Activated CD4-positive, alpha-beta T cell treated with anti-CD3 and anti-CD28 coated beads for 24 hours (primary cell): ENCODE results near the gene ARHGEF19.
"Not testable (repeated sequence)": the region's sequence is repeated elsewhere in the genome, so short reads cannot be mapped to it uniquely, and the experiment has no call there.

Experiments
- DNase-seq, 2 donors: peaks; one replicate each; pipeline ENCODE4 v3.0.0-alpha.2; 2020; ENCODE audit warnings: low read depth in 2 of 2

Gene ARHGEF19

DNA sequence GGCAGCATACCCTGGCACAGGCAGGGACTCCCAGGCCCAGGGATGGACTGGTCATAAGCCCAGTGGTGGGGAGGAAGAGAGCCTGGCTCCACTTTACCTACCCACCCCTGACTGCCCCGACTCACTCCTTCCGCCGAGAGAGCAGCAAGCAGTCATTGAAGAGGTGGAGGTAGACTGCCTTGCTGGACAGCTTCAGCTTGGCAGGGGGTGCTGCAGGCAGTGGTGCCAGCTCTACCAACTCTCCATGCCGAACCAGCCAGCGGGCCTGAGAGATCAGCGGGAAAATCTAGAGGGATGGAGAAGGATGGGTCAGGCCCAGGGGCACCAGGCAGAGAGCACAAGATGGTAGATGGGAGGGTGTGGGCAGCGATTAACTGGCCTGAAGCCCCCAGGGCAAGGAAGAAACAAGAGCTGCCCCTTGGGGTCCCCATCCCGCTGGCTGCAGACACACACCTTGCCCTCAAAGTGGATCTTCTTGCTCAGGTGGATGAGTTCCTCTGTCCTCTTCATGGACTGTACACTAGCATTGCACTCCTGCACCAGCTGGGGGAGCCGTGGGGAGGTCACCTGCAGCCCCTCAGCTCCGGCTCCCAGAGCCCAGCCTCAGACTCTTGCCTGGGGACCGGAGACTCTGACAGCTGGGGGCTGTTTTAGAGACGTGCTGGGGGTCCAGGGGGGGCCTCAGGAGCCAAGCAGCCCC lies 7.7 kb downstream of the ARHGEF19 start:
- no peak for DNase-seq

DNA sequence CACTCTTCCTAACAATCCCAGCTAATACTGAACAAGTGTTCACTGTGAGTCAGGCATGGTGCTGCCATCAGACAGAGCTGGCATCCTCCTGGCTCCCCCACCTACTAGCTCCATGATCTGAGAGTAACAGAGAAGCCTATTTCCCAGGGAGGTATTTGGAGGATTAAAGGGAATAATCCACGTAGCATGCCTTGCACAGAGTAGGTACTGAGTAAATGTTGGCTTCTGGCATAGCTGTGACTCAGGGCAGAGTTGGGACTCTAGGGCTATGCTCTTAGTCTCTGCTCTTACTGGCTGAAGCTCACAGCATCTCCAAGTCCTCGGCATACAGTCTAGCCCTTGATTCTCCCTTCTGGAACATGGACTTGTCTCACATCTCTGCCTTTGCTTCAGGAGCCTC lies 8.2 kb downstream of the ARHGEF19 start:
- no peak for DNase-seq

DNA sequence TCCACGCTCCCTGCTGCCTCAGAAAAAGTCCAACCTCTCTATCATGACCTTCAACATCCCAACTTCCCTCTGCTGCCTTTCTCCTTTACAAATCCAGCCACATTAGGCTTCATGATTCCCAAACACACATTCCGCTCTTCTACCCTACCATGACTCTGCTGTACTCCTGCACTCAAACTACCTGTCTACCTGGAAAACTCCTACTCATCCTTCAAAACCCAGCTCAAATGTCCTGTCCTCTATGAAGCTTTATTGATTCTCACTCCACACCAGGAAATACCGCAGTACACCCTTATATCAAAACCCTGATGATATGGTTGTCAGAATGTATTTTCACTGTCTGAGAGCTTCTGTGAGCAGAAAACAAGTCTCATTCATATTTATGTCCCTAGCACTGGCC lies 8.9 kb downstream of the ARHGEF19 start:
- no peak for DNase-seq

DNA sequence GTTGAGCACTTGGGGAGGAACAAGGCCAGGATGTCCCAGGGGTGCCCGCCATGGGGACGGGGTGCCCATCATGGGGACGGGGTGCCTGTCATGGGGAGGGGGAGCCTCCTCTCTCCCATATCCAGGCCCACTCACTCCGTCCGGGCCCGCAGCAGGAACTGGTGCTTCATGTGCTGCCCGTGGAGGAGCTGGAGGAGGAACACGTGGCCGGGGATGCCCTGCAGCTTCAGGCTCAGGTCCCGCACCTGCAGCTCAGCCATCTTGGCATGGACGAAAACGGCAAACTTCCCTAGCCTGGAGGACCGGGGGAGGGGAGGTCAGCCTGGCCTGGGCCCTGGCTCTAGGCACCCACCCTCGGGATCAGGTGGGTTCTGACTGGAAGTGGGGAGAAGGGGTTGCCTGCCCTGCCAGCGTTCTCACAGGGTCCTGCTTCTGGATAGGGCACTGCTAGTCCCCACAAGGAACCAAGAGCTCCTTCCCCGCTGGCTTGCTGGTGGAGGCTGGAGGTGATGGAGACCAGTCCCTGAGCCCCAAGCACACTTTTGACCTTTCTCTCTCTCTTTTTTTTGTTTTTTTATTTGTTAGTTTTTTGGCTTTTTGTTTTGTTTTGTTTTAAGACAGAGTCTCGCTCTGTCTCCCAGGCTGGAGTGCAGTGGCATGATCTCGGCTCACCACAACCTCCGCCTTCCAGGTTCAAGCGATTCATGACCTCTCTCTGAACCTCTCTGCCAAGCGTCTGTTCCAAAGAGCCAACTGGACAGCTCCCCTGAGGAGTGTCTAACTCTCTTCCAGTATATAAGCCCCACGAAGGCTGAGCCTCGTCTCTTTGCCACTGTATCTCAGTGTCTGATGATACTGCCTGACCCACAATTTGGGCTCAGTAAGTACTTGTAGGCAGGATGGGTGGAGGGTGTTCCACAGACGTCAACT lies 9.9 kb downstream of the ARHGEF19 start:
- DNase-seq: no peak

DNA sequence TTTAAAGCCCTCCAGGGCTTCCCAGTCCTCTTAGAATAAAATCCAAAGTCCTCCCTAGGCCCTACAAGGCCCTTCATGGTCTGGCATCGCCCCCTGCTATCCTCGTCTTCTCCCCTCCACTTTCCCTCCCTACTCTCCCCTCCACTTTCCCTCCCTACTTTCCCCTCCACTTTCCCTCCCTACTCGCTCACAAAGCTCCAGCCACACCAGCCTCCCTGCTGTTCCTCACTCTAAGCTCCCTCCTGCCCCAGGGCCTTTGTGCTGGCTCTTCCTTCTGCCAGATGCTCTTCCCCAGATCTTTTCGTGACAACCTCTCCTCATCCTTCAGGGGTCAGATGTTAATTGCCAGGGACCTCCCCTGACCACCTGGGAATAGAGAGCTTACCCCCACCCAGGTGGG lies 12.8 kb downstream of the ARHGEF19 start:
- no peak for DNase-seq

DNA sequence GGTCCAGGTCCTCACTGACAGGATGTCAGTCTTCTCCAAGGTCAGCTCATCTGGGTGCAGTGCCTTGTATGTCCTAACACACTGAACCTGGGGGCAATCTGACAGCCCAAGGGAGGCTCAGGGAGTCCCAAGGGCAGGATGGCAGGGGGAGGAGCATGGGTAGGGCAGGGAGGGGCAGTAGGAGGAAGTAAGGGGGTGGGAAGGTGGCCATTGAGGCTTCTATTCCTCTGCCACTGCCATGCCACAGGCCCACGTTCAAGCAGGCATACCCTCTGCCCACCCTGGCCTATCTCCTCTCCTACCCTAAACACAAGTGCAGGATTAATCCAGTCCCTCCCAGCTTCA lies 13.3 kb downstream of the ARHGEF19 start:
- DNase-seq: no peak

DNA sequence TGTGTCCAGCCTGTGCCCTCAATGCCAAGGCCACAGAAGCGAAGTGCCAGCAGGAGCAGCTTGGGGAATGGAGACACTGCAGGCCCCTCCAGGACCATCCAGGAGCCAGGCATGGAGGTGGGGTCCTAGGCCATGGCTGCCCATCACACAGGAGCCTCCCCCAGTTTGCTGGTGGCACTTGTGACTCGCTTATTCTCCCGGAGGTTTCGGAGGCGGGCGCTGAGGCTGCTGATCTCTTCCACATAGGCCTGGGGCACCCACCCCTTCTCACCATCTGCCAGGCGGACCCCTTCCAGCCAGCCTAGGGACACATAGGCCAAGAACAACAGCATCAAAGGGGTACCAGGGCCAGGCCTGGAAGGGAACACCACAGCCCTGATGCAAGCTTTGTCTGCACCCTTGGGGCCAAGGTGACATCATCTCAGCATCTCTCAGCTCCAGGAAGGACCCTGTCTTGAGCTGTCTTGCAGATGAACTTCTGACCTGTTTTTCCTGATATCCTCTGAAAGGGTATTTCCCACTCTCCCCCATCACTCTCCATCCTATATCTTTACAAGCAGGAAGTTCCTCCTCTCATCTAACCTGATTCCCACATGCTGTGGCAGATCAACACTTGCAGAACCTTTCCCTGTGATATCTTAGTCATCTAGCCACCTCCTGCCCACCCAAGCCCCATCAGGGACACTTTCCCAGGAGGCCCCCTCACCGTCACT lies 13.9 kb downstream of the ARHGEF19 start:
- no peak for DNase-seq

DNA sequence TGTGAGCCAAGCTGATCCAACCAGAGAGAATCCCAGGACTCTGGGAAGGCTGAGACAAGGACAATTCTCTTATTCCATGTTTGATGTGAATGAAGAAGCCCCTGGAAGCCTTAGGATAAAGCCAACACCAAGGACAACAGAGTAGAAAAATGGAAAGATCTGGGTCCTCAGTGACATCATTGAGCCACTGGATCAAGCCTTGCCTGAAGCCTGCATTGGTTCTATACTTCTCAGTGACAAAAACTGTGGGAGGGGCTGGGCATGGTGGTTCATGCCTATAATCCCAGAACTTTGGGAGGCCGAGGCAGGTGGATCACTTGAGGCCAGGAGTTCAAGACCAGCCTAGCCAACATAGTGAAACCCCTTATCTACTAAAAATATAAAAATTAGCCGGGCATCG lies 15.6 kb downstream of the ARHGEF19 start:
- DNase-seq: no peak

DNA sequence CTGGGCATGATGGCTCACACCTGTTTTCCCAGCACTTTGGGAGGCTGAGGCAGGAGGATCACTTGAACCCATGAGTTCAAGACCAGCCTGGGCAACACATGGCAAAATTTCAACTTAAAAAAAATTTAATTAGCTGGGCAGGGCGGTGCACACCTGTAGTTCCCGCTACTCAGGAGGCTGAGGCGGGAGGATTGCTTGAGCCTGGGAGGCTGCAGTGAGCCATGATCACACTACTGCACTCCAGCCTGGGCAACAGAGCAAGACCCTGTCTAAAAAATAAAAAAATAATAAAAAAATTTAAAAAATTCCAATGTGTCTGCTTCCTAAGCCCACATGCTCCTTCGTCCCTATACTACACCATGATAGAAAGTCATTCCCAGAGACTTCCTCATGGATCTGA lies 16.3 kb downstream of the ARHGEF19 start:
- not testable (repeated sequence) for DNase-seq

DNA sequence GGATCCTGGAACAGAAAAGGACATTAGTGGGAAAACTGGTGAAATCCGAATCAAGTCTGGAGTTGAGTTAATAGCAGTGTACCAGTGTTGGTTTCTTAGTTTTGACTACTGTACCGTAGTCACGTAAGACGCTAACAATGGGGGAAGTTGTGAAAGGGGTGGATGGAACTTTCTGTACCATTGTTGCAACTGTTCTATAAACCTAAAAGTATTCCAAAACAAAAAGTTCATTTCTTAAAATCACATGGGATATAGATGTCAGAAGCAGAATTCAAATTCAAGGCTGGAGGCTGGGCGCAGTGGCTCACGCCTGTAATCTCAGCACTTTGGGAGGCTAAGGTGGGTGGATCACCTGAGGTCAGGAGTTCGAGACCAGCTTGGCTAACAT lies 16.9 kb downstream of the ARHGEF19 start:
- DNase-seq: no peak

DNA sequence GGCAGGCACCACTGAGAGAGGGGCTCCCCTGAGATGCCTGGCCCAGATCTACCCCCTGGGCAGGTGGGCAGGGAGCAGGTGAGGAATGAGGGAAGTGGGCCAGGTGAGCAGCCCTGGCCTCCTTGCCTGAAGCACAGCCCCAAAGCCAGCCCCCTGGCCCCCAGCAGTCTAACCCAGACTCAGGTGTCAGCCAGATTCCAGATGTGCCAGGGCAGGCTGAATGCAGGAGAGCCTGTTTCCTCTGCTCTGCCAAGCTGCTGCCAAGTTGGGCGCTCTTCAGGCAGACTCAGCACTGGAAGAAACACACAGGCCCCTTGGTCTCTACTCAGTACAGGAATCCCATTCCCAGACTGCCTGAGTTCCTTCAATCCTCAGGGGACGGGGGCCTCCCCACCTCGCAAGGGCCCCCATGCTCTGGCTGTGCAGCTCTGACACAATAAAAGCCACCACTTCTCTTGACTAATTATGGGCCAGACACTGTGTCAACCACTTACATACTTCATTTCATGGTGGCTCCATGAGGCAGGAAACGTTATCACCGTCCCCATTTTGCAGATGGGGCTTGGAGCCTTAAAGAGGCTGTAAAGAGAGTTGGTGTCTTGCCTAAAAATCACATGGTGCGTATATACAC lies 20.4 kb downstream of the ARHGEF19 start:
- no peak for DNase-seq

DNA sequence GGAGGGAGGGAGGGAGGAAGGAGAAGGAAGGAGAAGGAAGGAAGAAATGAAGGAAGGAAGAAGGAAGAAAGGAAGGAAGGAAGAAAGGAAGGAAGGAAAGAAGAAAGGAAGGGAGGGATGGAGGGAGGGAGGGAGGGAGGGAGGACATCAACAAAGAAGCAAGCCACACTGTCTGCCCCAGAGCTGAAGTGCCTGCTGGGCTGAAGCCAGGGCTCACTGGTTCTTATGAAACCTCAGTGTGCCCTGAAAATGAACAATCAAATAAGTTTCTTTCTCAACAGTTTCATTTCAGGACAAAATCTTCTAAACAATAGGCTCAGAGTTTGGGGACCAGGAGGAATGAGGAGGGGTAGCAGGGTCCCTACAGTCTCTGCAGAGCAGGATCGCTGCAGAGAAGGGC lies 21.1 kb downstream of the ARHGEF19 start:
- no peak for DNase-seq

DNA sequence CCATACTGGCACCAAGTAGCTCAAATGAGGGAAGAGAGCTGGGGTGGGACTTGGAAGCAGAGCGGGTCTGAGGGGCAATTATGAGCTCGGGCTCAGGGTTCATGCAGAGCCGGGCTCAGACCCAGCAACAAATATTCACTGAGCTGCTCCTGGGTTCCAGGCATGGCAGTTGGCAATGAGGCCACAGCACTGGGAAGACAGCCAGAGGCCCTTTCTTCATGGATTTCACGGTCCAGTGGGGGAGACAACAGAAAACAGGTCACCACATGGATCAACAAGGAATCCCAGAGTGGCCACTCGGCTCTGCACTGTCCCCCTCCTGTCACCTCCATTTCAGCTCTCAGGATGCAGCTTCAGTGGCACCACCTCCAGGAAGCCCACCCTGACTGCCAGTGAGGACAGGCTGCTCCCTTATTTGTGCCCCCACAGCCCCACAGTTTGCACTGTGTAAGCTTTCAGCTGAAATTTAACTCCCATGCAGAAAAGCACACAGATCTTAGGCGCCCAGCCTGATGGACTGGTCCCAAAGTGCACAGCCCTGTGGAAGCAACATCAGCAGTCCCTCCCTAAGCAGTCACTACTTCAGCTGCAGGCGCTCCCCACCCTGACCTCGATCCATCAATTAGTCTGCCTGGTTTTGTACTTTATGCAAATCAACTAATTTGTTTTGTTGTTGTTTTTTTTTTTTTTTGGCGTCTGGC lies 22.4 kb downstream of the ARHGEF19 start:
- no peak for DNase-seq

DNA sequence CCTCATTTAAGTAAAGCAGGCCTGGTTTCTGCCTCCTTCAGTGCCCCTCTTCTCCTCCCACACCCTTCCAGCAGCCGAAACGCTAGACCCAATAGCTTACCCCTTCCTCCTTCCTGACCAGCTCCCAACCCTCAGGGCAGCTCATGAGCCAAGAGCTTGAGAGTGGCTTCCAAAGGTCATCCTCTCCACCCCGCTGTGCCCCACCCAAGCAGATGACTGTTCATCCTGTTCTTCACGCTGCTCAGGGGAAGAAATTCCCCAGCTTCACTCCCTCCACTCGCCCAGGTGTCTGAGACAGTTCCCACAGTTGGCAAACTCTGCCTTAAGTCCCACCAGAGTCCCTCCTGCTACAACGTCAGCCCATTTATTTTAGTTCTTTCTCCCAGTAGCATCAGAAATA lies 23.4 kb downstream of the ARHGEF19 start:
- no peak for DNase-seq

DNA sequence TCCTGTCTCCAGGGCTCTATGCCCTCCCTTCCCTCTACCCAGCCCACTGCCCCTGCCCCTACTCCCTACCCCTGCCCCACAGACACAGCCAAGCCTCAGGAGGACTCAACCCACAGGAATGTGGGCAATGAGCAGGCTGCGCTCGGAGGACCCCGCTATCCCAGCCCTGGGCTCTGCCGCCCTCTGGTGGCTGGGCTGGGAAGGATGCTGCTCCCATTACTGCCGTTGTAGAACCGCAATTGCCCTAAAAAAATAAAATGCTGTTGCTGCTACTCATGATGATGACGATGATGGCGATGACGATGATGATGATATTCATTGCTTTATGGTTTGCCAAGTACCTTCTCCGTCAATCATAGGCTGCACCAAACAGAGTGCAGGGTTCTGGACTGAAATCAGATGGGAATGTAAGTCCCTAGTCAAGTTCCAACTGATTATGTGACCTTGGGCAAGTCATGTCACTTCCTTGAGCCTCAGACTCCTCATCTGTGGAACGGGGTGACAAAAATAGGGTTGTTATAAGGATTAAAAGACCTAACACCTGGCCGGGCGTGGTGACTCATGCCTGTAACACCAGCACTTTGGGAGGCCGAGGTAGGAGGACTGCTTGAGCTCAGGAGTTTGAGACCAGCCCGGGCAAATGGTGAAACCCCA lies 24.6 kb downstream of the ARHGEF19 start:
- peak; percentile 61 to 73 for DNase-seq

DNA sequence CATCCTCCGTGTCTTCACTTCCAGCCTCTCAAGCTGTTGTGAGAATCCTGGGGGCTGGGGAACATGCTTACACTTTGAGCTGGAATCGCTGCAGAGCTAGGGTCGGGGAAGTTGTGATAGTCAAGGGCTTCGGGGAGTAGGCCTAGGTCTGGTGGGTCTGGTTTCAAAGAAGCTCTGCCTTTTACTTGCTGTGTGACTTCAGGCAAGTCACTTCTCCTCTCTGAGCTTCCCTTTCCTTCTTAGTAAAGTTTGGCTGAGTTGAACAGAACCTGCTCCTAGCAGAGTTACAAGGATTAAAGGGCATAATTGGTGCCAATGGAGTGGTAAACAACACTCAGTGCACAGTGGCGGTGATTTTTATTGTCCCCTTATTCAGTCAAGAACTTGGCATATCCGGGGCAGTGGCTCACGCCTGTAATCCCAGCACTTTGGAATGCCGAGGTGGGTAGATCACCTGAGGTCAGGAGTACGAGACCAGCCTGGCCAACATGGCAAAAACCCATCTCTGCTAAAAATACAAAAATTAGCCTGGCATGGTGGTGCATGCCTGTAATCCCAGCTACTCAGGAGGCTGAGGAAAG lies 25.7 kb downstream of the ARHGEF19 start:
- no peak for DNase-seq

DNA sequence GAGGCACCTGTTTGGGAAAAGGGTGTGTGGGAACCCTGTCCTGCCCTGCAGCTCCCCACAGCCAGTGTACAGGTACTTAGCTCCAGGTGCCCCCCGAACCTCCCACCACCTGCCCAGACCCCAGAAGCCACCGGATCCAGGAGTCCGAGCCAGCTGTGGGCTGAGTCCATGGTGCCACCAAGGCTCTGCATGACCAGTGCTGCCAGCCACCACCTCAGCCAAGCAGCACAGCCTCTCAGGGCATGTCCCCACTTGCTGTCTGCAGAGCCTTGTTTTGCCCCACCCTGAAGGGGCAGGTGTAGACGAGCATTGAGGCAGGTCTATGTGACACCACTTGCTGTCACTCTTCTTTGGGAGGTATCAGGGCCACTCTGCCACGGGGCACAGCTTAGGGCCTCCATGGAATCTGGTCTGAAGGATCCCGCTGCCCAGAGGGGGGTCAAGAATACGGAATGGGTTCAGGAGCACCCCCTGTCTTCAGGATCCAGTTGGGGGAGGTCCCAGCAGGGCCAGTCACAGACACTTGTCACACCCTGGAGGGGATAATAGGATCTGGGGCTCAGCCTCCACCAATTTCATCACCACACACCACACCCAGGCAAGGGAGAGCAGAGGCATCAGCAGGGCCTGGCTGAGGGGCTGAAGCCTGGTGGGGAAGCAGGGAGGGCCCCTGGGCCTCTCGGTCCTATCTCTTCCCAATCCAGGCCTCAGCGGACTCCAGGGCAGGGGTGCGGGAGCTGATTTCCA lies 27.7 kb downstream of the ARHGEF19 start:
- DNase-seq: no peak

DNA sequence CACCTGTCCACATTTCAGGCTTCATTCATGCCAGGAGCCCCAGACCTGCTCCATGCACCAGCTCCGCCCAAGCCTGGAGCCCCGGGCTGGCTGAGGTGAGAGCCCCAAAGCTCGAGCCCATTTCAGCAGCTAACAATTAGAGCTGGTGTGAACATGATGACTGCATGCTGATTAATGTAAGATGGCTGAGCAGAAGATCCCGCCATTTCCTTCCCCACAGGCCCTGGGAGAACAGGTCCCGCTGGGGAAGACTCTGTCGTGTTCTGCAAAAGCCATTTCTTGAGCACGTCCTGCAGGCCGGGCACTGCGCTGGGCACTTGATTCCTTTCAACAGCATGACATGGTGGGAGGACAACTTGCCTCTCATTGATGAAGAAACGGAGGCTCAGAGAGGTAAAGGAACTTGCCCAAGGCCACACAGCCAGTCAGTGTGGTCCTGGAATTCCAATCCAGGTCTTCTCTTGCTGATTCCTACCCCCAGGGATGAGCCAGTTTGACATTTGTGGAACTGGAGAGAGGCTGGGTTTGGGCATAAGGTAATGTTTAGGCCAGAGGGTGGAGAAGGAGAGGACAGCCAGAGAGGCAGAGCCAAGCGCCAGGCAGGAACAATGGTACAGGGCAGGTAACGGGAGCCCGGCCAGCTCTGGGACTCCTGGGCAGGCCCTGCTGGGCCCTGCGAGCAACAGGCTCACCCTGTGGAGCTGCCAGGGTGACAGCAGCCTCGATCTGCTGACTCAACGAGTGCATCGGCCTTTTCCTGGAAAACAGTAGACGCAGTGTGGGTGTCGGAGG lies 28.5 kb downstream of the ARHGEF19 start:
- no peak for DNase-seq

DNA sequence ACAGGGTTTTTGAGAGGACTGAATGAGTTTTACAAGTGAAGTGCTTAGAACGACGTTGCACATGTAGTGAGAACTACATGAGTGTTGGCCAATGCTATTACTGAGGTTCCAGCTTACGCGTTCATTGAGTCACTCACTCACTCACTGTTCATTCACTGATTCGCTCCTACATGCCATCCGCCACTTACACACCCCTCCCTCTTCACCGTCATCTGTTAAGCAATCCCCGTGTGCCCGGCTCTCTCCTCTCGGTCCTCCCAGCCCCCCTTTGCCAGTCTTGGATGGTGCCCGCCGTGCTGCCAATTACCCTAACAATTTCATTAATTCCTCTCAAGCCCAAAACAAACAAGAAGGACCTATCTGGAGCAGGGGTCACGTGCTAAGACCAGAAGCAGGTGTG lies 29.3 kb downstream of the ARHGEF19 start:
- no peak for DNase-seq
